Ureter (tissue), 1 donor: ENCODE data around the gene FAM168B. TPM values are rescaled to one million over a fixed set of nuclear protein-coding genes. Genes with fewer than 3 reads are reported as not detected.

ENCODE experiments used
- DNase-seq: peaks from one replicate; pipeline ENCODE4 v3.0.0-alpha.2; 2020; ENCODE audit warnings: low spot score
- total RNA-seq: library from RNA; stranded (reverse); gene quantifications from one replicate; pipeline ENCODE4 v1.2.4, GENCODE V29; 2023
- donor health status: DM: yes; HTN: yes; CAD: no.

Gene FAM168B
- total RNA-seq, 1 donor from 2014 or later = 70.9 TPM

GRCh38 chr2:131055169-131056065 is 37.8 kb downstream of the FAM168B start:
- no peak for DNase-seq

GRCh38 chr2:131054488-131054887 is 38.8 kb downstream of the FAM168B start:
- no peak for DNase-seq

- DNase-seq = no peak
Observed at GRCh38 chr2:131052741-131053263, 40.5 kb downstream of the FAM168B start.

- DNase-seq = no peak
Observed at GRCh38 chr2:131050896-131051295, 42.4 kb downstream of the FAM168B start.

GRCh38 chr2:131049150-131049718 is 44.0 kb downstream of the FAM168B start:
- DNase-seq = no peak

DNA sequence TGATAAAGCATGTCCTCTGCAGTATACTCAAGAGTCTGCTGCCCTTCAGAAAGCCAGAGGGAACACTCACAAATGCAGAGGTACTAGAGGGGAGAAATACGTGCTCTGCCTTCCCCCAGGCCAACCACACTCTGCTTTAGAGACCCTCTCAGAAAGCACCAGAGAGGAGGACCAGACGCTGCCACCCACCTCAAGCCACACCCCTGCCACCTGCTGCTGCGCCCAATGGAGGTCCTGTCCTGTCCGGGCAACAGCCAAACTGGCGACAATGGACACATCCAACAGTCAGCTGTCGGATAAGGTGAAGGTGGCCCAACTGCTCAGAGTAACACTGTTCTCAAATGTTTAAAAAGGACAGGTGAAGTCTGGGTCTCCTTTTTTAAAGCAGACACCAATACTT is 44.6 kb downstream of the FAM168B start:
- no peak for DNase-seq

GRCh38 chr2:131047920-131048560 is 45.2 kb downstream of the FAM168B start:
- no peak for DNase-seq

DNA sequence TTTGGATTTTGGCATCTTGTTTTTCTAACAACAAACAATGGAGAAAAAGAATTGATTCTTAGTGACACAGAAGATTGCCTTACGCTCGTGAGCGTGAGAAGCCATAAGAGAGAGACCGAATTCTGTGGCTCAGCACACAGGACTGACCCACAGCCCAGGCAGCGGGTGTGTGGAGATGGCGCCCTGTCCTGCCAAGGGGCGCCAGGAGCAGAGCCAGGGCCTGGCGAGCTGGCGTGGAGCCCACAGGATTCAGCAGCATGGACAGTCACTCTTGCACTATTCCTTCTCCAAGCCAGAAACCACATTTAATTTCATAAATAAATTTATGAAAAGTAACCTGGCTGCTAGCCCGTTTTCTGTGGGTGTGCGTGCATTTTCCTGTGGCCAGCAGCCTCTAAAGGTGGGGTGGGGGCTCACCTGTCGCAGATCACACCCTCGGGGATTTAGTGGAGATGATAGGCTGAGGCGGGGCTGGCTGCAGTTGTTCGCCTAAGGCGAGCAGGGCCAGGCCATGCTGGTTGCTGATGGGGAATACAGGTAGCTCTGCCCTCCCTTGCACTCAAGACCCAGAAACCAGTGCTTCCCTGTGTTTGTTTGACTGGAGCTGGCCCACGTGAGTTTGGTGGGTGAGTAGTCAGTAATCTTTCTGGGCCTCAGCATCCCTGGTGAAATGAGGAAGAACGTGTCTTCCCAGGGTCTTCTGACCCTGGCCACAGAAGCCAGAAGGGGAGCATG is 46.2 kb downstream of the FAM168B start:
- DNase-seq = no peak

- DNase-seq = no peak
Observed at GRCh38 chr2:131046028-131046917, 47.0 kb downstream of the FAM168B start.

DNA sequence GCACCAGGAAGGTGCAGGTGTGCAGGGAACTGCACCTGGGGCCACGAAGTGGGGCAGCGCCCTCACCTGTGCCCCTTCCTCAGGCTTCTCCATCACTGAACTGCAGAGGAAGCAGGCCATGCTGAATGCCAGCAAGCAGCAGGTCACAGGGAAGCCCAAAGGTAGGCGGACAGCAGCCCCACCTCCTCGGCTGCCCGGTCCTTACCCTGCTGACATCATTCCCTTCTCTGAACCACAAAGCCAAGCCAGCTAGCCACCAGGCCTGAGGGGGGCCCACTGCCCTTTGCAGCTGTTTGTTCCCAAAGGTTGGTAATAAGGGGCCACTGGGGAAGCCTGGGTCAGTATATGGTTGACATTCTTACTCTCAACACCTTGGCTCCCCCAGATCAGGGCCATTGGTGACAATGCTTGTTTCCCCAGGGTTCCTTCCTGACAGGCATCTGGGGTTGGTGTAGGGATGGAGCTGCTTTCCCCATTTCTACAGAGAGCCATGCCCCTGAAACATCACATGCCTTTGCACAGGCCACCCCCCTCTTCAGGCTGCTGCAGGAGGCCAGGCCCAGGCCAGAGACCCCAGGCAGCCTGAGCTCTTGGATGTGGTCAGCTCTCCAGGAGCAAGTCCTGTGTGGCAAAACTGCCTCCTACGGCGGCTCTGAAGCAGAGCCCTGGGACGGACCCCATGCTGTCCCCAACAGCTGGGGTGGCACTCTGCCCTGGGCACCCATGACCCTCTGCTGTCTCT is 47.8 kb downstream of the FAM168B start:
- DNase-seq = peak; percentile 35

DNA sequence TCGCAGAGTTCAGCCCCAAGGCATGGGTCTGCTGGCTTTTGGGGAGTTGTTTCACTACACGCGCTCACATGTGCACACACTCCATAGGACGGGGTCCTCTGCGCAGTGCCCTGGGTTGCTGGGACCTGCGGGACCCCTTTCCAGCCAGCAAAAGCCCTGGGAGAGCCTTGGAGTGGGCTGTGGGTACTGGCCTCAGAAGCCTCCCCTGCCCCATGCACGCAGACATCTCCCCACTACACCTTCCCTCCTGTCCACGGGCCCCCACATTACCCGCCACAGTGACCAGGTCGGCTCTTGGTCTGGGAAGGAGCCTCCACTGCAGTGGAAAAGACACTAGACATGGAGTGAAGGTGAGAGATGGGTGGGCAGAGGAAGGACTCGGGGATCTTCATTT is 48.5 kb downstream of the FAM168B start:
- DNase-seq = no peak

GRCh38 chr2:131044075-131044756 is 49.0 kb downstream of the FAM168B start:
- DNase-seq = peak; percentile 42

- DNase-seq = peak; percentile 37
Observed at GRCh38 chr2:131043199-131044074, 49.8 kb downstream of the FAM168B start.

- no peak for DNase-seq
Observed at GRCh38 chr2:131042148-131042775, 51.0 kb downstream of the FAM168B start.

DNA sequence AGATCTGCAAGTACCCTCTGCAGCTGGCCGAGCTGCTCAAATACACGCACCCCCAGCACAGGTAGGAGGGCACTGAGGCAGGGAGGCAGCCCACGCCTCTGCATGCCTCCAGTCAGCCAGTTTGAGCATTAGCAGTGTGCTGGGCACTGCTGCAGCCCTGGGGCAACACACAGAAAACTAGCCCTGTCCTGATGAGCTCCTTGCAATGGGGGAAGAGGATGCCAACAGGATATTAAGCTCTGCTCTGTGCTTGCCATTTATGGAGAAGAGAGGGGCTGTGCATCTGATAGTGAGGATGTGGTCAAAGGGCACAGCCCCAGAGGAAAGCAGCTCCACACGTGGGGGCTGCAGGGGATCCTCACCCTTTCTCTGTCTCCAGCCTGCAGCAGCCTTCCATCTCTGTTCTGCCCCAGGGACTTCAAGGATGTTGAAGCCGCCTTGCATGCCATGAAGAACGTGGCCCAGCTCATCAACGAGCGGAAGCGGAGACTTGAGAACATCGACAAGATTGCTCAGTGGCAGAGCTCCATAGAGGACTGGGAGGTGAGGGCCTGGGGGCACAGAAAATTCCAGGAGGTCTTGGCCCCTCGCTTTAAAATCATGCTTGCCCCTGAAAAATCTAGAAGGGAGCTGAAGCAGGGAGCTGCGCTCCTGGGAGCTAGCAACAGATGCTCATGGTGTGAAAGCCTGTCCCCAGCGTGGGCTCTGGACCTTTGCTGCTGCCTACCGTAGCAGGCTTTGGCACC is 51.7 kb downstream of the FAM168B start:
- peak; percentile 30 for DNase-seq

- DNase-seq = peak; percentile 18
Observed at GRCh38 chr2:131040661-131041401, 52.4 kb downstream of the FAM168B start.
